ENCODE measurements around the gene RABGAP1. TPM values are rescaled to one million over a fixed set of nuclear protein-coding genes. Genes with fewer than 3 reads are reported as not detected.

RABGAP1 gene
- total RNA-seq, 4 donors from 2014 or later: 66.1 to 83.1 (median 73.4) TPM

- peaks cover 0 to 34% (median 0%) of the 10 kb centered on the region in 3 donors for H3K36me3 ChIP-seq
Observed at GRCh38 chr9:123128591-123128990, 187.8 kb downstream of the RABGAP1 start.

GRCh38 chr9:123129423-123129822 lies 188.6 kb downstream of the RABGAP1 start:
- Histone ChIP-seq H3K27me3 (no peaks in the 10 kb centered on the region), H3K27ac (no peak overlapping the region), H3K9me3 (no peaks in the 10 kb centered on the region), H3K36me3 (peaks cover 0 to 34% (median 0%) of the 10 kb centered on the region in 3 donors), H3K4me3 (no peak overlapping the region), H3K4me1 (no peaks in the 10 kb centered on the region)
- 84 to 91% methylated on average over 1 of the region's 1 CpG for WGBS, 2 donors
- no peak for DNase-seq (ENCODE audit: low spot score in 2 of 2)
- TF ChIP-seq, protein P1, sequence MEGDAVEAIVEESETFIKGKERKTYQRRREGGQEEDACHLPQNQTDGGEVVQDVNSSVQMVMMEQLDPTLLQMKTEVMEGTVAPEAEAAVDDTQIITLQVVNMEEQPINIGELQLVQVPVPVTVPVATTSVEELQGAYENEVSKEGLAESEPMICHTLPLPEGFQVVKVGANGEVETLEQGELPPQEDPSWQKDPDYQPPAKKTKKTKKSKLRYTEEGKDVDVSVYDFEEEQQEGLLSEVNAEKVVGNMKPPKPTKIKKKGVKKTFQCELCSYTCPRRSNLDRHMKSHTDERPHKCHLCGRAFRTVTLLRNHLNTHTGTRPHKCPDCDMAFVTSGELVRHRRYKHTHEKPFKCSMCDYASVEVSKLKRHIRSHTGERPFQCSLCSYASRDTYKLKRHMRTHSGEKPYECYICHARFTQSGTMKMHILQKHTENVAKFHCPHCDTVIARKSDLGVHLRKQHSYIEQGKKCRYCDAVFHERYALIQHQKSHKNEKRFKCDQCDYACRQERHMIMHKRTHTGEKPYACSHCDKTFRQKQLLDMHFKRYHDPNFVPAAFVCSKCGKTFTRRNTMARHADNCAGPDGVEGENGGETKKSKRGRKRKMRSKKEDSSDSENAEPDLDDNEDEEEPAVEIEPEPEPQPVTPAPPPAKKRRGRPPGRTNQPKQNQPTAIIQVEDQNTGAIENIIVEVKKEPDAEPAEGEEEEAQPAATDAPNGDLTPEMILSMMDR (IDR thresholded peaks at IDR 0.05): no peak
- no peak for TF ChIP-seq EP300 (IDR thresholded peaks at IDR 0.05)
- no peak for TF ChIP-seq POLR2A (IDR thresholded peaks at IDR 0.05)

More at GRCh38 chr9:123128591-123128990, 187.8 kb downstream of the RABGAP1 start:
- Histone ChIP-seq H3K4me1 (no peaks in the 10 kb centered on the region), H3K27me3 (no peaks in the 10 kb centered on the region), H3K9me3 (no peaks in the 10 kb centered on the region), H3K4me3 (no peak overlapping the region), H3K27ac (no peak overlapping the region)
- DNase-seq (ENCODE audit: low spot score in 2 of 2): no peak
- TF ChIP-seq POLR2A (IDR thresholded peaks at IDR 0.05) (no peak), EP300 (IDR thresholded peaks at IDR 0.05) (no peak)
- TF ChIP-seq, protein P1 (IDR thresholded peaks at IDR 0.05): no peak
- 94 to 96% methylated on average over 4 of the region's 4 CpGs for WGBS, 2 donors

DNA sequence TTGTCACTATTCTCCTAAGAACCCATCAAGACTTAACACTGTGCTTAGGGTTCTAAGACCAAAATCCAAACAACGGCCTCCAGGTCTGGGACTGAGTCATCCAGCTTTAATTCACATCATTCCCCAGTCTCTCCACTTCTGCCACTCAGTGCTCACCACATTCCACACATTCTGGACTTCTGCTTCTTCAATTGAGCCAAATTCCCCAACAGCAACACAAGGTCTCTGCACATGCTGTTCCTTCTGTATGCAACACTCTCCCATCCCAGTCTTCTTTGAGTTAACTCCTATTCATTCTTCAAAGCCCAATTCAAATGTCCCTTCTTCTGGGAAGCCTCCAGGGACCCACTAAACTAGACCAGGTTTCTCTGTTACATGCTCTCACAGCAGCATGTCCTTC lies 190.4 kb downstream of the RABGAP1 start:
- TF ChIP-seq, protein P1 (IDR thresholded peaks at IDR 0.05): no peak
- TF ChIP-seq EP300 (IDR thresholded peaks at IDR 0.05): no peak
- no peak for TF ChIP-seq POLR2A (IDR thresholded peaks at IDR 0.05)
- 68 to 77% methylated on average over 1 of the region's 1 CpG for WGBS, 2 donors
- H3K36me3 ChIP-seq: peaks cover 0 to 38% (median 0%) of the 10 kb centered on the region in 3 donors
- no peaks in the 10 kb centered on the region for H3K27me3 ChIP-seq
- H3K27ac ChIP-seq: no peak overlapping the region
- no peaks in the 10 kb centered on the region for H3K9me3 ChIP-seq
- no peak overlapping the region for H3K4me3 ChIP-seq
- H3K4me1 ChIP-seq: no peaks in the 10 kb centered on the region
- DNase-seq (ENCODE audit: low spot score in 2 of 2): no peak

GRCh38 chr9:123131993-123132392 lies 191.2 kb downstream of the RABGAP1 start:
- Histone ChIP-seq H3K36me3 (peaks cover 0 to 38% (median 0%) of the 10 kb centered on the region in 3 donors), H3K9me3 (no peaks in the 10 kb centered on the region), H3K4me3 (no peak overlapping the region), H3K27ac (no peak overlapping the region), H3K4me1 (no peaks in the 10 kb centered on the region), H3K27me3 (no peaks in the 10 kb centered on the region)
- TF ChIP-seq, protein P1 (IDR thresholded peaks at IDR 0.05): no peak
- no peak for TF ChIP-seq EP300 (IDR thresholded peaks at IDR 0.05)
- TF ChIP-seq POLR2A (IDR thresholded peaks at IDR 0.05): no peak
- DNase-seq (ENCODE audit: low spot score in 2 of 2): no peak

GRCh38 chr9:123132696-123133095 lies 191.9 kb downstream of the RABGAP1 start:
- DNase-seq (ENCODE audit: low spot score in 2 of 2): no peak
- Histone ChIP-seq H3K4me3 (no peak overlapping the region), H3K27ac (no peak overlapping the region), H3K4me1 (no peaks in the 10 kb centered on the region), H3K9me3 (no peaks in the 10 kb centered on the region), H3K36me3 (peaks cover 0 to 32% (median 0%) of the 10 kb centered on the region in 3 donors), H3K27me3 (no peaks in the 10 kb centered on the region)
- WGBS, 2 donors: 64 to 66% methylated on average over 6 of the region's 6 CpGs
- TF ChIP-seq POLR2A (IDR thresholded peaks at IDR 0.05): no peak
- TF ChIP-seq, protein P1 (IDR thresholded peaks at IDR 0.05): no peak
- TF ChIP-seq EP300 (IDR thresholded peaks at IDR 0.05): no peak

Data from tibial nerve (tissue), 4 donors.